Kidney epithelial cell (primary cell): ENCODE results near the gene MPP1. TPM values are rescaled to one million over a fixed set of nuclear protein-coding genes. Genes with fewer than 3 reads are reported as not detected.

ENCODE experiments used
- DNase-seq: peaks from one replicate; pipeline ENCODE4 v3.0.0-alpha.2; 2010; ENCODE audit warnings: low read depth
- H3K27me3 ChIP-seq: 2 replicates; pipeline ENCODE4 v1.6.0; 2011; ENCODE audit warnings: low read length; ENCODE audit not compliant: control insufficient read depth, insufficient read depth
- H3K36me3 ChIP-seq: 2 replicates; pipeline ENCODE4 v1.5.1; 2011; ENCODE audit warnings: low read length; ENCODE audit not compliant: control insufficient read depth, insufficient read depth
- H3K4me3 ChIP-seq: 2 replicates; pipeline ENCODE4 v1.5.1; 2011; ENCODE audit warnings: low read depth, mild to moderate bottlenecking, control low read depth, low read length
- total RNA-seq: library from RNA; depleted of rRNA; stranded (reverse); fragments of >200 nt; gene quantifications from 2 replicates; pipeline ENCODE4 v1.2.3, GENCODE V29; 2015
- TF ChIP-seq, protein P1 (sequence below): IDR thresholded peaks from 2 replicates; pipeline ENCODE4 v1.5.1; 2011; ENCODE audit warnings: mild to moderate bottlenecking, moderate library complexity, low read length, control low read depth, inconsistent platforms; ENCODE audit not compliant: insufficient read depth, poor library complexity, severe bottlenecking

Gene MPP1
- total RNA-seq, 1 donor from 2014 or later, result 9.3 TPM

GRCh38 chrX:154733066-154733425, 72.2 kb downstream of the MPP1 start:
- Histone ChIP-seq H3K4me3 (no peak overlapping the region), H3K36me3 (no peaks in the 10 kb centered on the region), H3K27me3 (no peaks in the 10 kb centered on the region)
- TF ChIP-seq, protein P1, sequence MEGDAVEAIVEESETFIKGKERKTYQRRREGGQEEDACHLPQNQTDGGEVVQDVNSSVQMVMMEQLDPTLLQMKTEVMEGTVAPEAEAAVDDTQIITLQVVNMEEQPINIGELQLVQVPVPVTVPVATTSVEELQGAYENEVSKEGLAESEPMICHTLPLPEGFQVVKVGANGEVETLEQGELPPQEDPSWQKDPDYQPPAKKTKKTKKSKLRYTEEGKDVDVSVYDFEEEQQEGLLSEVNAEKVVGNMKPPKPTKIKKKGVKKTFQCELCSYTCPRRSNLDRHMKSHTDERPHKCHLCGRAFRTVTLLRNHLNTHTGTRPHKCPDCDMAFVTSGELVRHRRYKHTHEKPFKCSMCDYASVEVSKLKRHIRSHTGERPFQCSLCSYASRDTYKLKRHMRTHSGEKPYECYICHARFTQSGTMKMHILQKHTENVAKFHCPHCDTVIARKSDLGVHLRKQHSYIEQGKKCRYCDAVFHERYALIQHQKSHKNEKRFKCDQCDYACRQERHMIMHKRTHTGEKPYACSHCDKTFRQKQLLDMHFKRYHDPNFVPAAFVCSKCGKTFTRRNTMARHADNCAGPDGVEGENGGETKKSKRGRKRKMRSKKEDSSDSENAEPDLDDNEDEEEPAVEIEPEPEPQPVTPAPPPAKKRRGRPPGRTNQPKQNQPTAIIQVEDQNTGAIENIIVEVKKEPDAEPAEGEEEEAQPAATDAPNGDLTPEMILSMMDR, result no peak
- DNase-seq, result no peak

GRCh38 chrX:154732421-154733065, 72.7 kb downstream of the MPP1 start:
- TF ChIP-seq, protein P1, result no peak
- H3K27me3 ChIP-seq, result no peaks in the 10 kb centered on the region
- no peak for DNase-seq
- no peaks in the 10 kb centered on the region for H3K36me3 ChIP-seq
- no peak overlapping the region for H3K4me3 ChIP-seq

GRCh38 chrX:154731881-154732280, 73.4 kb downstream of the MPP1 start:
- no peaks in the 10 kb centered on the region for H3K27me3 ChIP-seq
- H3K4me3 ChIP-seq, result no peak overlapping the region
- no peaks in the 10 kb centered on the region for H3K36me3 ChIP-seq
- TF ChIP-seq, protein P1, result no peak
- DNase-seq, result no peak

DNA sequence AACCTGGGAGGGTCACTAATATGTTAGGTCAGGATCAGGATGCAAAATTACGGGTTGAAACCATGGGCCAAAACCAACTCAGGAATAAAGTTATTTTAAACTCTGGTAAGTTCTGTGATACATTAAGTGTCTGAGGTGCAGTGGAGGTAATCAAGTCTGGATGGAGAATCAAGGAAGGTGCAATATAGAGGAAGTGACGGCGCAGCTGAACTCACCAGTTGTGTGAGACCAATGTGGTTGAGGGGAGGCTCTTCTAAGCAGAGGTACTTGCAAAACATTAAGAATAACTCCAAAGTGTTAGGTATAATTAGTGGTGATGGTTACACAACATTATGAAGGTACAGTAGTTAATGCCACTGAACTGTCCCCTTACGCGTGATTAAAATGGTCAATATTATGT, 74.1 kb downstream of the MPP1 start:
- TF ChIP-seq, protein P1, result no peak

GRCh38 chrX:154730253-154730891, 74.9 kb downstream of the MPP1 start:
- no peak for DNase-seq
- no peak overlapping the region for H3K4me3 ChIP-seq
- no peaks in the 10 kb centered on the region for H3K27me3 ChIP-seq
- H3K36me3 ChIP-seq, result no peaks in the 10 kb centered on the region
- TF ChIP-seq, protein P1, result no peak

More for the DNA sequence above, 74.1 kb downstream of the MPP1 start:
- no peaks in the 10 kb centered on the region for H3K36me3 ChIP-seq
- no peak for DNase-seq
- H3K4me3 ChIP-seq, result no peak overlapping the region
- no peaks in the 10 kb centered on the region for H3K27me3 ChIP-seq

DNA sequence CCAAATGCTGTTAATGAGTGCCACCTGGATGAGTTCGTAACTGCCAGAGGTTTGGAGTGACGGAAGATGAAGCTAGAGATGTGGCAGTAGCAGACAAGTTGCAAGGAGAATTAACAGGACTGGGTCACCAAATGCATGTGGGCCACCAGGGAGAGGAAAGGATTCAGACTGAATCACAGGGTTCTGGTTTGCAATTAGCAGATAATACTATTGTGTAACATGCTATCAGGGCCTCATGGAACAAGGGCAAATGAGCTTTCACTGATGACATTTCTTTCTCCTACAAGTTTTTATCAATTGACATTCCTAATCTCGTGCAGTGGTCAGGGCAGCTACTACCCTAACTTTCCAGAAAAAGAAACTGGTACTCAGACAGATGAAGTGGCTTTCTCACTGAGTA, 75.8 kb downstream of the MPP1 start:
- H3K27me3 ChIP-seq, result no peaks in the 10 kb centered on the region
- no peaks in the 10 kb centered on the region for H3K36me3 ChIP-seq
- no peak overlapping the region for H3K4me3 ChIP-seq
- TF ChIP-seq, protein P1, result no peak
- DNase-seq, result no peak
